Right kidney (tissue), 1 donor: ENCODE data around the gene DENND2D.
A peak's percentile ranks its signal among the peaks of the same experiment; 100 is the strongest.
"Not testable (repeated sequence)": the region's sequence is repeated elsewhere in the genome, so short reads cannot be mapped to it uniquely, and the experiment has no call there.

Source experiments
- DNase-seq: peaks from one replicate; pipeline ENCODE4 v3.0.0-alpha.2; 2016

Gene DENND2D

DNA sequence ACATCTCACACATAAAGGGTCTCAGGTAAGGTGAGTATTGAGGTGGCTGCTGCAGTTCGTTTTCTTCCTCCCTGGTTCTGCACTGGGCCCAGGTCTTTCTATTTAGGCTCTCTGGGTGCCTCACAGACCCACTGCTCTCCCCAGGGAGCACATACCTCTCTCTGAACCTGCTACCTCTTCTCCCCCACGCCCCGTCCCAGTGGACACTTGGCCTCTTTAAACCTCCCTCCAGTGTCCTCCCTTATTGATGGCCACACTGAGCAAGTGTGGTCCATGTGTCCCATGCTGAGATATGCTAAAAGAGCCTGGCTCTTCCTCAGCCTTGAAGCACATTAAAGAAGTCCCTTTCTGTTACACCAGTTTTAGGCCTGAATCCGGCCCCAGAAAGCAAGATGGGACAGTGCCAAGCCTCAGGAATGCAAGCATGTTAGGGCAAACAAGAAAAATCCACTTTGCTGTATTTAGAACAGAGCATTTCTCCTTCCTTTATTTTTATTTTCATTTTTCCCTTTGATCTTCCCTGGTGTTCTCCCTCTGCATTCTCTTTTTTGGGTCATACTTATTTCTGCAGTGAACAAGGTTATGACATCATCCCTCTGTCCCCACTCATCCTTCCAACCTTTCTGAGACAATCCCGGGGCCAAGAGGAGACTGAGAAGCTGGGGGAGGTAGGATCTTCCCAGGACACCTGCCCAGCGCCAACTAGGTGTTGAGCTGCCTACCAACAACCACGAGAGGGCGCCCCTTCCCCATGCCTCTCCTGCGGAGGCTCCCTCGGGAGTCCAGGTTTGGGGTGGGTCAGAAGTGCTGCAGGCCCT is 22.1 kb upstream of the DENND2D start:
- peak; percentile 22 for DNase-seq

DNA sequence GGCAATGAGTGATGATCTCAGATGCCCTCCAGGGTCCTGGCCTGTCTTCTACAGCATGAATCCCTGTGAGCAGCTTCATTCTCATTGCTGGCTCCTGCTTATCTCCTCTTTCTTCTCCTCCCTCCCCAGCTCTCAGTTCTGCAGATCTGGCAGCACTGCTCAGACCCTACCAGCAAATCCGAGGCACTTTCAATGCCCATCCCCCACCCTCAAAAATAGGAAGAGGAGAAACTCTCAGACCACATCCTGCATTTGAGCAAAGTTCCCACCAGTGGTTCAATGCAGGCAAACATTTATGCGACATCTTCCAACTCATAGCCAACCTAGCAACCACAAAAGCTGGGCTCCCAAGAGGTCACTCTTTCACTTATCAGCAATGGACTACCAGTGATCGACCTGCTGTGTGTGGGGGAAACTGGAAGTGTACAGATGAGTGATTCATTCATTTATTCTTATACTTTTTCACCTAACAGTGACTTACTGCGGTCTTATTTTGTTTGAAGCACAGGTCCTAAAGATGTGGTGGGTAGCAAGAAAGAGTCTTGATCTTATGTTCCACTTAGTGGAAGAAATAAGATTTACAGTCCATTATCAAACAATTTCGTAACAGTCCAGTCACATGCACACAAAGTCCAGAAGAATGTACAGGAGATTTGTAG is 21.3 kb upstream of the DENND2D start:
- DNase-seq, result no peak

DNA sequence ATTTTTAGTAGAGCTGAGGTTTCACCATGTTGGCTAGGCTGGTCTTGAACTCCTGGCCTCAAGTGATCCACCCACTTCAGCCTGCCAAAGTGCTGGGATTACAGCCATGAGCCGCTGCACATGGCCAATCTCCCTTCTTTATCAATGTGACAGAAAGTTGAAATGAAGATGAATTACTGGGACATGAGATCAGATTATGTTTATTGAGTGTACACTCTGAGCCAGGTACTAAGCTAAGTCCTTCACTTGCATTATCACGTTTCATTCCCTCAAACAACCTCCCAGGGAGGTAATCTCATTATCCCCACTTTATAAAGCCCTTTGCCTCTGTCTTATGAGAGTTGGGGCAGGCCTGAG is 20.8 kb upstream of the DENND2D start:
- DNase-seq, result no peak

DNA sequence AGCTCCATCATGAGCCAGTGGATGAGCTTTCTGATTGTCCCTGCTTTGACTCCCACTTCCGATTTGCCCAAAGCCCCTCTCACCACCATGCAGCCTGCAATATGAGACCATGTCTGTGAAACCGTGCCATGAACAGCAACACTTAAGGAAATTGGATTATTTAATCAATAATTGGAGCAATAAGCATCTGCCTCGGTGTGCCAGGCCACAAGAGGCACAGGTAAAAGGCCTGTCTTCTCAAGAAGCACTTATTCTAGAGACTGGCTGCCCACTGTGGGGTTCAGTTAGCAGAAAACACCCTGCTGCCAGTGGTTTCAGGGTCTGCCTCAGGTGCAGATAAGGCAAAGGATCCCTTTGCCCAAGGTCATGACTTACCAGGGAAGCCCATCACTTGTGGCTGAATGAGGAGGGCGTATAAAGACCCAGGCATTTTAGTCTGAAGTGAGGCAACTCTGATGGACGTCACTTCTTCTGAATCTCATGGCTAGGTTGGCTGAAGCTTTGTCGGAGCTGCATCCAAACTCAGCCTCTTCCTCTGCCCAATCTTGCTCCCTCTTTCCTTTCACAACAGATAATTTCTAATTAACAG is 19.9 kb upstream of the DENND2D start:
- no peak for DNase-seq

DNA sequence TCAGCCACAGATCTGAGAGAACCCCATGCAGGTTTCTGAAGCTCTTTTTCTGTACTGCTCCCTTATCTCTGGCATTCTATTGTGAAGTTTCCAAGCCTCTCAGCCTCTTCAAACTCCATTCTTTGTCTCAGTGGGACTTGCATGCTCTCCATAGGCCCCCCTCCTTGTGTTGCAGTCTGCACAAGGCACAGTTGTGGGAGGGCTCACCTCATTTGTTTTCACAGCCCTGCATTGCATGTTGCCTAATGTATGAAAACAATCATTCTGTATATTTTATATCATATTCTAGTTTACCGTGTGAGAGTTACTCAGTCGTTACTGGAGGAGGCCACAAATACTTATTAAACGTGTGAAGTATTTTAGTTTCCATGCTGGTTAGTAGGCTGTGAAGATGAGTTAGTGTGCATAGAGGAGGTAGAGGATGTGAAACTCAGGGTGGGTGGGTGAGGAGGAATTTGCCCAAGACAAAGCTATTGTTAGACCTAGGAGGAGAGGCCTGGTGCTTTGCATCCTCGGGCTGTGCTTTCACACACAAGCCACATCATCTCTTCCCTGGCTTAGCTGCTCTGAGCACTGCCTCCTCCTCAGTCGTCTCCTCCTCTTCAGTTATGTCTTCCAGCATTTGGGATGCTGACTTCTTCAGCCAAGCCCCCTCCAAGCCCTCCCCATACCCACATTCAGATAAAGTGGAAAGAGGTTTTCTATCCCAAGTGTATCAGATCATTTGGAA is 19.3 kb upstream of the DENND2D start:
- DNase-seq, result no peak

DNA sequence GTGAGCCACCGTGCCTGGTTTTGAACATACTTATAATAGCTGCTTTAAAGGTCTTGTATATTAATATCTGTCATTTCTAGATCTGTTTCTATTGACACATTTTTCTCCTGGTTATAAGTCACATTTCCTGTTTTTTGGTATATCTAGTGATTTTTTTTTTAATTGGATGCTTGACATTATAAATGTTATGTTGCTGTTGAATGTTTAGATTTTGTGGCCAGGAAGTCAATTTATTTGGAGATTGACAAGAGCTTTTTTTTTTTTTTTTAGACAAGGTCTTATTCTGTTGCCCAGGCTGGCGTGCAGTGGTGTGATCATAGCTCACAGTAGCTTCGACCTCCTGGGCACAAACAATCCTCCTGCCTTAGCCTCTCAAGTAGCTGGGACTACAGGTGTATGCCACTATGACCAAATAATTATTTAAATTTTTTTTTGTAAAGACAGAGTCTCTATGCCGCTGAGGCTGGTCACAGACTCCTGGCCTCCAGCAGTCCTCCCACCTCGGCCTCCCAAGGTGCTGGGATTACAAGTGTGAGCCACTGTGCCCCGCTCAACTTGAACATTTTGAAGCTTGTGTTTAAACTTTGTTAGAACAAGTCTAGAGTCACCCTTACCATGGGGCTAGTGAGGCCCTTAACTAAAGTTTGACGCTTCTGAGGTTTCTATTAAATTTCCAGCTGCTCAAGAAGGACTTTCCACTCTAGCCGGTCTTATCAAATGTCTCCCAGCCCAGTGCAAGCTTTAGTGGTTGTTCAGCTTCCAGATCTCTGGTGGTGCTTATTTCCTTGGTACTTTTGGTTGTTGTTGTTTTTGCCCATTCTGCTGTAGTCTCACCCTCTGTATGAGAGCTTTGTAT is 18.5 kb upstream of the DENND2D start:
- DNase-seq, result no peak

DNA sequence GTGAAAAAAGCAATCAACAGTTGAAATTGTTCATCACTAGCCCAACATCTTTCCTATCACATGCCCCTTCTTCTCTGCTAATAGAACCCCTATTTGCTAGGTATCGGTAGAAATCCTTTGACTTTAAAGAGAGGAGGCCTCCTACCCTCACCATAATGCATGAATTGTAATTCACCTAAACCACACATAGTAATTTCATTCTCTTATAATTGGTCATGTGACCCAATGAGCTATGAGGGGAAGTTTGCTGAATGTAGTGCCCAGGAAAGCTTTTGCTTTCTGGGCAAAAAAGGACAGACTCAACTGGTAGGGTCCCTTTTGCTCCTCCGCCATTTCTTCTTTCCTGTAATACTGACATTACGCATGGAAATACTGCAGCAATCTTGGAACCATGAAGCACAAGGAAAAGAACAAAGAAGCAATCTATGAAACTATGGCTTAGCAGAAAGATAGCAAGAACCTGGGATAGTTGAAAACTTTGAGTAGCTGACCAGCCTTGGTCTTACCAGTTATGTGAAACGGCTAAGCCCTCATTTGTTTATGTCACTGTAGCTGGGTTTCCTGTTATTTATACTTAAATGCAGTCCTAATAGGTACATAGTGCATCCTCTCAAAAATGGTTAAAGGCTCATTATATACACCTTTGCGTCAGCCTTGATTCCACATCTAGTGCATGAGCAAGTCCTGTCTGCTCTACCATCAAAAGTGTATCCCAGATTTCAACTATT is 16.9 kb upstream of the DENND2D start:
- no peak for DNase-seq

DNA sequence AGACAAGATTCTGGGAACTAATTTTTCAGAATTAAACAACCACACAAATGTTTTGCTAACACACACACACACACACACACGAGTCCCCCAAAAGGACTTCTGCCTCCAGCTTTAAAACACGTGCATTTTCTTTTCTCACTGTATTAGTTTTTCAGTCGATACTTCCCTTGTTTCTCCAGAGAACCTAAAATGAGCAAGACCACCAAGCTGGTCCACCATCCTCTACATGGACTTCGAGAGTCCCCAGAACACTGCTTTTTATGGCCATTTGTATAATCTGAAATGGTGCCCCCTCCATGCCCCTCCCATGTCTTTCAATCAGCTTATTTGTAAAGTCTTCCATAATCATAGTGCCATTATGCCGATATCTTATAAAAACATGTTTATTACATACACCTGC is 16.3 kb upstream of the DENND2D start:
- DNase-seq, result no peak

DNA sequence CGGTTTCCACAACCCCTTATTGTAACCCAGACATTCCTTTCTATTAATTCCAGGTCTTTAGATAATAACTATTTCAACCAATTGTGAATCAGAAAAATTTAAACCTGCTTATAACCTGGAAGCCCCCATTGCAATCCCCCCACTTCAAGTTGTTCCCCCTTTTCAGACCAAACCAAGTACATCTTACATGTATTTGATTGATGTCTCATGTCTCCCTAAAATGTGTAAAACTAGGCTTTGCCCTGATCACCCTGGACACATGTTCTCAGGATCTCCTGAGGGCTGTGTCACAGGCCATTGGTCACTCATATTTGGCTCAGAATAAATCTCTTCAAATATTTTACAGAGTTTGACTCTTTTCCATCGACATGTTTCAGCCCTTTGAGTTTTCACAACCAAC is 14.8 kb upstream of the DENND2D start:
- not testable (repeated sequence) for DNase-seq

DNA sequence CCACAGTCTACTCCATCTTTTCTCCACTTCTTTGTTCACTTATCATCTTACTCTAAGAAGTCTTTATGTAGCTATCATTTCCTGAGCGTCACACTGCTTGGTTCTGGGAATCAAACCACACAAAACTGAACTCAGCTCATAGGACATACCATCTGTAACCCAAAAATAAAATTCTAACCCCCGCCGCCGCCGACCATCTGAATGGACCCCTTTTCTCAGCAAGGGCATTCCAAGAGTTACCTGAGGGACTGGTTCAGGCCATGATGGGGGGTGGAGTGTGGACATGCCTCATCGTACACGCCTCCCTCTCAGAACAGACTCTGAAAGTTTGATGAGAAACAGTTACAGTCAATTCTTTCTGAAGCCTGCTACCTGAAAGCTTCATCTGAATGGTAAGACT is 14.4 kb upstream of the DENND2D start:
- DNase-seq, result no peak

DNA sequence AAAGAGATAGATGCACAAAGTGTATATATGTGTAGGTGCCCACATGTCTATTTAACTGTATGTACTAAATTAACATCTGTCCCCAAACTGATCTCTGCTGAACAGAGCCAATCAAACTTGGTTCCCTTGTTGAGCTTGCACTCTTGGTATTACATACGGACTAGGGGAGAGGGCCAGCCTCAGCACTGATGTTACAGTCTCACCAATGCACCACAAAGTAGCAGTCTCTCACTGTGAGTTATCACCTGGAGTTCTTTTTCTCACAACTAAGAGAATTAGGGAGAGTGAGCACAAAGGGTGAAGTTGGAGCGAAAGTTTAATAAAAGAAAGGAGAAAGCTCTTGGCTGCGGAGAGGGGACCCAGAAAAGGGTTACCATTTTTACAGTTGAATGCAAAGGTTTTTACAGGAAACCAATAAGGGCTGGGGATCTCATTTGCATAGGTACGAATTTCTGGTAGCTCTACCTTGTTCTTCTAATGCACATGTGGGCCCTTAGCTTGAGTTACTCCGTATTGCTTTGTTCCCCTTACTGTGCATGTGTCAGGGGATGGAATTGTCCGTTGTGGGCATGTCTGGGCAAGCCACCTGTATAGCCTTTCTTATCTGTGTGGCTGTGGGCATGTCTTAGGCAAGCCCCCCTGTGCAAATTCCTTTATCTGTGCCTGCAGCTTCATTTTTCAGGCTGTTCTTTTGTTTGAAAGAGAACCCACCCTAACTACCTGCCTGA is 13.8 kb upstream of the DENND2D start:
- no peak for DNase-seq

DNA sequence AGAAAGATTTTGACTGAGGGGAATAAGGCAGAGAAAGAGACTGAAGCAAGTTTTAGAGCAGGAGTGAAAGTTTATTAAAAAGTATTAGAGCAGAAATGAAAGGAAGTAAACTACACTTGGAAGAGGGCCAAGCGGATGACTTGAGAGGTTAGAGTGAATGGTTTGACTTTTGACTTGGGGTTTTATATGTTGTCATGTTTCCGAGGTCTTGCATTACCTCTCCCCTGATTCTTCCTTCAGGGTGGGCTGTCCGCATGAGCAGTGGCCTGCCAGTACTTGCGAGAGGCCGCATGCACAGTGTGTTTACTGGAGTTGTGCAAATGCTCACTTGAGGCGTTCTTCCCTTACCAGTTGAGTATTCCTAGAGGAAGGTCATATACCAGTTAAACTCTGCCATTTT is 13.0 kb upstream of the DENND2D start:
- no peak for DNase-seq

DNA sequence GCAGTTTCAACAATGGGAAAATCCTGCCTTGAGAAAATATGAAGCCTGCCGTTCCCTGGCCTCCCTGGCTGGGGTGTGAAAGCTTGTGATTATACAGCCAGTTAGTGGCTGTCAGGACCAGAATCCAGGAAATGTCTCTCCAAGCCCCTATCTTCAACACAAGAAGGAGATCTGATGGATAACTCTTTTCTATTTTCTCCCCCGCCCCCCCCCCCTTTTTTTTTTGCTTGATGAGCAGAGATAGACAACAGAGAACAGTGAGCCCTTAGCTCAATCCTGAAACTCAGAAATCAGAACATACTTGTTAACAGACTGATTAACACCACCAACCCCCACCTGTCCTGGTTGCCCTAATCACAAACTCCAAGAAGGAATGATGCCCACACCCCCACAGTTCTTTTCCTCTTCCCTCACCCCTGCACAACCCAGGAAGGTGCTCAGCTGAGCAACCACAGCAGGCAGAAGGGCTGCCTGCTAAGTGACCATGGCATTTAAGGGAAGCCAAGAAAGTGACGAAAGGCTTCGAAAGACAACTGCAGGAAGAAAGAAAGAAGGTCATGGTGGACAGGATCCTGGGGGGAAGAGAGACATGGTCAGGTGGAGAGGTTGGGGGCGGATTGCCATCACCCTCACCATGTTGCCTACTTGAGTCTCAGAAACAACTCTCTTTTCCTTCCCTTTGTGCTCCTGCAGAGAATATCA is 12.3 kb upstream of the DENND2D start:
- DNase-seq, result no peak

DNA sequence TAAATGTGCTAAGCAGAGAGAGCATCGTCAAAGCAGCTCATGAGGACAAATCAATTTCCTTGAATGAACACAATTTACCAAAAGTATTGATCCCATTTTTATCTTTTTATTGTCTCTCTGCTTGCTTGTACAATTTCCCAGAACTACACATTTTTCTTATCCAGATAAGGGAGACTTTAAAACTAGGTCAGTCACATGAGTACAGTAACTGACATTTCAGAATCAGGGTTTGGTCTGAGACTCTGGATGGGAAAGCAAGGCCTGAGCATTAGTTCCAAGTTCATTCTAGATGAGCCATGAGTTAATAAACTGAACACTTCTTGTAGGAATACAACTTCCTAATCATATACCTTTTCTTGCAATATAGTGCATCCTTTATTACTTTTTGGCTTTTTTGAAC is 11.5 kb upstream of the DENND2D start:
- no peak for DNase-seq

DNA sequence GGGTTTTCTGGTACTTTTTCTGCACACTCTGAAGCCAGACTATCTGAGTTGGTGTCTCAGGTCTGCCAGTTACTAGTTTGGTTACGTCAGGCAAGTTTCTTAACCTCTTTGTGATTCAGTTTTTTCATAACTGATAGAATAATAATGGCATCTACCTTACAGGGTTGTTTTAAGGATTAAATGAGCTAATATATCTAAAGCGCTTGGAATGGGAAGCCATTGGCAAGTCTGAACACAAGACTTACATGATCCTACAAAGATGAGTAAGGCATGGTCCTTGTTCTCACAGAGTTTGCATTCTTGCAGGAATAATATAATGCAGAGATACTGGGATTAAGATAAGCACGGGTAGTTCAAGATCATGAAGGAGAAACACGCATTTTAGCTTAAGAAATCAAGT is 9.2 kb upstream of the DENND2D start:
- no peak for DNase-seq

DNA sequence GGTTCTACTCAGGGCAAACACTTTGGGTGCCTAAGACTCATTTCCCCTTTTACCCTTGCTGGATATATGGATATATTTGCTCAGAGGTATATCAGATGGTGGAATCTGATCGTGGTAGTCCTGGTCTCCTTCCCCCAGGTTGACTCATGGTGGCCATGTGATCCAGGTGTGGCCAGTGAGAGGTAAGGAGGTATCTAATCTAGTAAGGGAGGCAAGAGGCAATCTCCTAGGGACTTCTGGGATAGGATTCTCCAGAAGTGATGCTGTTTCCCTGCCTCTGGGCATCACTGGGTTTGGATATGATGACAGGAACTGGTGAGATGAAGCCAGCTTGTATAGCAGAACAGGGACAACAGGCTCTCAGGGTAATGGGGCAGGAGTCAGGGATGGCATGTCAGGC is 8.5 kb upstream of the DENND2D start:
- DNase-seq, result no peak

DNA sequence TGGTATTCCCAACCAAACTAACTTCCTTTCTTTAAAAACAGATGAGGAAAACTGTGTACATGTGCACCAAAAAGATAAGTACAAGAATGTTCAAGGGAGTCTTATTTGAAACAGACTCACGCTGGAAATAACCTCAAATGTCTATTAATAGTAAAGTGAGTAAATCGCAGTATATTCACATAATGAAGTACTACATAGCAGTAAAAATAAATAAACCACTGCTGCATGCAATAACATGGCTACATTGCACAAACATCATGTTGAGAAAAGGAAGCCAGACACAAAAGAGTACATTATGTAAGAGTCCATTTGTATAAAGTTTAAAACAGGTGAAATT is 5.2 kb upstream of the DENND2D start:
- no peak for DNase-seq

DNA sequence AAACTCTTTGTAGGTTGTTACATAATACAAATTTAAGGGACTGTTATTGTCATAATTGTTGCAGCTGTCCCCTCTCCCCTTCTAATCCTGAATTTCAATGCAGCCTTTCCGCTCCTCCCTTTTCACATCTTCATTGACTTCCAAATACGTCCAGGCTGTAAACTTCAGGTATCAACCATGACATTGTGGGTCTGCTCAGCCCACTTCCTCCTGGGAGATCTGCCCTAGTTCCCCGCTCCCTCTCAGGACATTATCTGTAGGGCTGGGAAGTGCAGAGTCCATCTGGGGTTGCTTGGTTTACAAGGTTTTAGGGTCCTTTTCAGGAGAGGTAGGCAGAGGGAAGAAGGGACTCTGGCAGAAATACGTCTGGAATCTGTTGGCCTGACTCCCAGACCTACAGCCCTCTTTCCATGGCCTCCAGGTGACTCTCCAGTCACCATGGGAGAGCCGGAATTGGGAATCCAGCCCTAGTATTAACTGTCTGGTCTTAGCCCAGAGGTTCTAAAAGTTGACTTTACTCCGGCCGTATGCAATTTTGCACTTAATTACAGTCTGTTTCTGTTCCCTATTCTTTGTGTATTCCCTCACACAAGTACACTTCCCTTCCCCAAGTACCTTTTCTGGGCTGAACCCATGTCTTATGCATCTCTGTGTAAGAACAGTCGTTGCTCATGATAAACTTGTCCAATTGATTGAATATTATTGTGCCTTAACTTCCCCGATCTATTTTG is 4.7 kb upstream of the DENND2D start:
- no peak for DNase-seq

DNA sequence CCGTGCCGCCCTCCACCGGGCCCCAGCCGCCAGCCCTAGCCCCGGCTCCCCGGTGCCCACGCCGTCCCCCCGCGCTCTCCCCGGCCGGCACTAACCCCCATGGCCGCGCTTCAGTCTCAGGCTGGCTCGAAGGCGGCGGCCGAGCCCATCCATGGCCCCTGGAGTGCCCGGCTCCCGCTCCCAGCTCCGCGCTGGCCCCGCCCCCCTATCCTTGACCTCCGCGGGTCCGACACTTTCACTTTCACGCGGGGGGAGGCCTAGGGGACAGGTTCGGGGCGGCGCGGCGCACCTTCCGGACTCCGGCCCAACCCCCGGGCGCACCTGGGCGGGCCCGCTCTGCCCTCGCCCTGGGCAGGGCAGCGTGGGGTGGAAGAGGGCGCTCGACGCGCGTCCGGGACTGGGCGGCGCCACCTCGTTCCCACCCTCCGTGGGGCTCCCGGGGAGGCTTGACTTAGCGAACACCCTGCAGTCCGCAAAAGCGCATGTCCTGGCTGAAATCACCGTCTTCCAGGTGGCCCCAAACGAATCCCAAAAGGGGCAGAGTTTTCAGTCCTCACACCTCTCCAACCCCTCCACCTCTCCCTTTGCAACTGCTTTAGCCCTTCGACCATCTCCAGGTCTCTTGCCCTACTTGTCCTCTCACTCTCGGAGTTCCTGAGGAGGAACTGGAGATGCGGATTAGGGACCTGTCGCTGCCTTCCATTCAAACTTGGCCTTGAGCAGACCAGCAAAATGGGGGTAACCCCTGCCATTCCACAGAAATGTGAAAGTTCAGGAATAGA is 3.9 kb upstream of the DENND2D start:
- DNase-seq, result peak; percentile 64
